GM21619 (cell line): ENCODE data around the gene CD38.

ENCODE experiments used
- ATAC-seq: cut with Tn5 transposase; IDR thresholded peaks from one replicate; pipeline ENCODE4 v1.9.1; 2021; ENCODE audit not compliant: unreplicated experiment

Gene CD38

DNA sequence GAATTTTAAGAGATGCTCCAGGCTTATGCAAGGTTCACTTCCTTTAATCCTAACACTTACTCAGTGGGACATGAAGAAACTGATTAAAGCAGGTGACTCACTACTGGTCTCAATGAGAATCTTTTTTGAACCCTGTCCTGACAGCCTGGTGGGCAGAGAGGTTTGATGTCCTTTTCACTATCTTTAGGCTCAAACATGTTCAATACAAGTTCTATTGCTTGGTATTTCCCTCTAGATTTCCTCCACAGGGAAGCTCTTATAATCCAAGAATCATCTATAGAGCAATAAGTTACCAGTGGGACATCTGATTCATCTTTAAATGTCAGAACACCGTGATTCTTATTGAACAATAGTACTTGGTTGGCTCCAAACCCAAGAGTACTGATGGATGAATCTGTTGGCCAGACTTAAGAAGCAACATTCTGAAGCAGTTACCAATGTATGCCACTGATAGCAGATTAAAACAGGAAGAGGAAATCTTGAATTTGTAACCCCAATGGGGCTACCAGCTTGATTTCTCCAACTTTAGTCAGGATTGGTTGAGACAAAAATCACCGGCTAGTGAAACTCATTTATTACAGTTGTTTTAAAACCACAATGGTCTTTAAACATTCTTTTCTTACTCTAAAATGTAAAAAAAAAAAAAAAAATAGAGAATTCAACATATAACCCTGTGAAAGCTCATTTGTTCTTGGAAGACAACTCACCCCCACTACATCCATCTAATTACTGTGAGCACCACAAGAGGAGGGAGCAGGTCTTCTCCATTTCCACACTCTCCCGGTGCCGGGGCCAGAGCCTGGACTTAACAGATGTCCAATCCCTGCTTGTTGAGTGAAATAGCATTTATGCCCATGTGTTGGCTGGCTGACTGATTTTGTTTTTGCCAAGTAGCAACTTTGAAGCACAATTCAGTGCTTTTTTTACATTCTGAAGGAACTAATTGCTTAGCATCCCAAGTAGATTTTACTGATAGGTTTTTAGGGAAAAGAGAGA lies 117.1 kb downstream of the CD38 start:
- ATAC-seq: no peak

DNA sequence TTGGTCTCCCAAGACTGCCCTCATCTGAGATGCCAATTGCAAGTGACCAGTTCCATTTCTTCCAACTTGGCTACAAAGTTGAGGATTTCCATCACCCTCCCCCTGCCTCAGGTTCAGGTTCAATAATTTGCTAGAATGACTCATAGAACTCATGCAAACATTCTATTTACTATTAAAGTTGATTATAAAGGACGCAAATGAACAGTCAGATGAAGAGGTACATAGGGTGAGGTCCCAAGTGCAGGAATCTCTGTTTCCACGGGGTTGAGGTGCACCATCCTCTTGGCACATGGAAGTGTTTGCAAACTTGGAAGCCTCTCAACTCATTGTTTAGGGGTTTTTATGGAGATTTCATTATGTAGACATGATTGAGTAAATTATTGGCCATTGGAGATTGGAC lies 119.4 kb downstream of the CD38 start:
- no peak for ATAC-seq

DNA sequence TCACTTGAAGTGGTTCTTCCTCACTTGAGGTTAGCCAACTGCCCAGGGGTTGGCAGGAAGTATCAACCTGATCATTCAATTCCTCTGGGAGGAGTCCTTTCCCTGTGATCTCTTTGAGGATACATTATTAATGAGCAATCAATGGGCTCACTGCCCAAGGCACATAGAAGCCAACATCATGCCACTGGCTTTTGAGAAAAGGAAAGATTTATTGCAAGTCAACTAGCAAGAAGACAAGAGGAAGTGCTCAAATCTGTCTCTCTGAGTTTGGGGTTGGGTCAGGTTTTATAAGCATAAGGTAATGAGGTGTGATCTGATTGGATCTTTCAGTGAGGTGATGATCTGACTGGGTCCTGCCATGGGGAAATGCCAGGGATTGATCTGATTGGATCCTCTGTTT lies 120.8 kb downstream of the CD38 start:
- no peak for ATAC-seq

DNA sequence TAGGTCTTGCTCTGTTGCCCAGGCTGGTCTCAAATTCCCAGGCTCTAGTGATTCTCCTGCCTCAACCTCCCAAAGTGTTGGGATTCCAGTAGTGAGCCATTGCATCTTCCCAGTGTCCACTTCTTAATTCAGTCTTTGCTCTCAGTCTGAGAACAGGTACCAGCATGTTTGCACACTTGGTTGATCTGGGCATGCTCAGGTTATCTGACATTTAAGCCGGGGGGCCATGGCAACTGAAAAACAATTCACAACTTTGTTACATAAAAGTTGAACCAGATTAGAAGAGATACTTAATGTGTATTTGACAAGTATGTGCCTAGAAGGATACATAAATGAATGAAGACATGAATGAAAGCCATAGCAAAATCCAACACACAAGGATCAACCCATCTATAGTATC lies 121.4 kb downstream of the CD38 start:
- no peak for ATAC-seq

DNA sequence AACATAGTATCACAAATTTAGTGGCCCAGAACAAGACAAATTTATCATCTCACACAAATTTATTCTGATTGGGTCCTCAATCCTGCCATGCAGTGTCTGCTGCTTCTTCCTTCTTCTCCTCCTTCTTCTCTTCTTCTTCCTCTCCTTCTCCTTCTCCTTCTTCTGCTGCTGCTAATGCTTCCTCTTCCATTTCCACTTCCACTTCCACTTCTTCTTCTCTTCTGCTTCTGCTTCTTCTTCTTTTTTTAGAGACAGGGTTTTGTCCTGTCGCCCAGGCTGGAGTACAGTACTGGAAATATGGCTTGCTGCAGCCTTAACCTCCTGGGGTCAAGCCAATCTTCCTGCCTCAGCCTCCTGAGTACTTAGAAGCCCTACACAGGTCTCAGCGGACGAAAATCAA lies 122.9 kb downstream of the CD38 start:
- ATAC-seq: no peak

DNA sequence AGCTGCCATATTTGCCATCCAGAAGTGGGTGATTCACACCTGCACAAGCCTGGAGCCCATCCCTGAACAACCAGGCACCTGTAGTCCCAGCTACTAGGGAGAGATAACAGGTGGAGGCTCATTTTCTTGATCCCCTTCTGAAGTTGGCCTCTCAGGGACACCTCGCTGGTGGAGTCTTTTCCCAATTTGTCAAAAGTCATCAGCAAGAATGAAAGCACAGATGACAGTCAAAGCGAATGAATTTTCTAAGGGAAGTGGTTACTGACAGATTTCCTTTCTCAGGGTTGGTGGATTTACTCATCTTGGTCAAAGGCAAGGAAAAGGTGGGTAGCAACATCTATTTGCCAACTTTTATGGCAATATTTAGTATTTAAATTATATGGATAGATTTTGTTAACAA lies 123.9 kb downstream of the CD38 start:
- no peak for ATAC-seq

DNA sequence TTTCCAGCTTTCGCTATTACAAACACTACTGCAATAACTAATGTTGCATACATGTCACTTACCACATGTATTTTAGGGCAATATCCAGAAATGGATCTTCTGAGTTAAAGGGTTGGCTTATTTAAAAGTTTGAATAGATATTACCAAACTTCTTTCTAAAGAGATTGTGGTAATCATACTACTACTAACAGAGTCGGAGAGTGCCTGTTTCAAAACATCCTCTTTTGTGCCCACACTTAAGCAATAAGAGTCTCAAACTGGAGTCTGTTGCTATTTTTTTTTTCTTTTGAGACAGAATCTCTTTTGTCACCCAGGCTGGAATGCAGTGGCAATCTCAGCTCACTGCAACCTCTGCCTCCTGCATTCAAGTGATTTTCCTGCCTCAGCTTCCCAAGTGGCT lies 124.6 kb downstream of the CD38 start:
- no peak for ATAC-seq
